Measurements from ENCODE around the gene POPDC2.

Gene POPDC2

DNA sequence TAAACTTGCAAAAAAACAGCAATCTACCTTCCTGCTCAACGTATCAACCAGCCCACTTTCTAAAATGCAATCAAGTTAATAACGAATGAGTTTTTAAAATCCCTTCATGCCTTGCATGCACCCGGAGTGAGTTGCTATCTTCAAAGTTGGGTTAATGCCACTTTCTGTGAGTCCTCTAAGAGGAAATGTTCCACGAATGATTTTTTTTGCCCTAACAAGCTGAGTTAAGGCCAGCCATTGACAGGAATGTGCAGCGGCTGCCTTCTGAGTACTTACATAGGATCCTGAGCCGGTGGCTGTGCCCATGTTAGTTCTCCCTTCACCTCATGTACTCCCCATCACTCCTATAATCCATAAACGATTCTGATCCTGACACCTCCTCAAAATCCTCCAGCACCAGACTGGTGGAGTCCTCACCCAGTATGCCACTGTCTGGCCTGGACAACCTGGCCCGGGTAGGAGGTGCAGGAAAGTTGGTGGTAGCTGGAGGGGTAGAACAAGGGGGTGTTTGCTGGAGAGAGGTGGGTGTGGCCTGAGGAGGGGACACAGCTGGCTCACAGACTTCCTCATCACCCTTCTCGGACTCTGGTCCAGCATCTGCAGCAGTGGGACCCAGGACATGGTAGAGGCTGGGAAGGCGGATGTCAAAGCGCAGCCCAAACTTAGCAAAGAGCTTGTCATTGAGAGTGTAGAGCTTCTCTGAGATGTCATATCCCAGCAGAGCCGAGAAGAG, 12.4 kb downstream of the POPDC2 start:
- Histone ChIP-seq H3K4me1 (ENCODE audit: control insufficient read depth, insufficient read depth, low read length) (no peaks in the 10 kb centered on the region), H3K9me3 (ENCODE audit: control insufficient read depth, insufficient read depth, low read depth, low read length) (no peaks in the 10 kb centered on the region), H3K27ac (ENCODE audit: extremely low read depth, low read depth, low read length) (no peak overlapping the region), H3K4me3 (ENCODE audit: low read depth, low read length) (no peak overlapping the region), H3K36me3 (ENCODE audit: control insufficient read depth in 2 of 2, insufficient read depth in 1 of 2, low read length in 2 of 2) (no peaks in the 10 kb centered on the region)
- ChIA-PET CTCF (interaction anchor here (1.4 kb wide), 1 partner anchor 33 kb away, joined by 4 read pairs; no protein-coding TSS in a partner anchor), POLR2A (no interaction called here)
- TF ChIP-seq, protein P1, sequence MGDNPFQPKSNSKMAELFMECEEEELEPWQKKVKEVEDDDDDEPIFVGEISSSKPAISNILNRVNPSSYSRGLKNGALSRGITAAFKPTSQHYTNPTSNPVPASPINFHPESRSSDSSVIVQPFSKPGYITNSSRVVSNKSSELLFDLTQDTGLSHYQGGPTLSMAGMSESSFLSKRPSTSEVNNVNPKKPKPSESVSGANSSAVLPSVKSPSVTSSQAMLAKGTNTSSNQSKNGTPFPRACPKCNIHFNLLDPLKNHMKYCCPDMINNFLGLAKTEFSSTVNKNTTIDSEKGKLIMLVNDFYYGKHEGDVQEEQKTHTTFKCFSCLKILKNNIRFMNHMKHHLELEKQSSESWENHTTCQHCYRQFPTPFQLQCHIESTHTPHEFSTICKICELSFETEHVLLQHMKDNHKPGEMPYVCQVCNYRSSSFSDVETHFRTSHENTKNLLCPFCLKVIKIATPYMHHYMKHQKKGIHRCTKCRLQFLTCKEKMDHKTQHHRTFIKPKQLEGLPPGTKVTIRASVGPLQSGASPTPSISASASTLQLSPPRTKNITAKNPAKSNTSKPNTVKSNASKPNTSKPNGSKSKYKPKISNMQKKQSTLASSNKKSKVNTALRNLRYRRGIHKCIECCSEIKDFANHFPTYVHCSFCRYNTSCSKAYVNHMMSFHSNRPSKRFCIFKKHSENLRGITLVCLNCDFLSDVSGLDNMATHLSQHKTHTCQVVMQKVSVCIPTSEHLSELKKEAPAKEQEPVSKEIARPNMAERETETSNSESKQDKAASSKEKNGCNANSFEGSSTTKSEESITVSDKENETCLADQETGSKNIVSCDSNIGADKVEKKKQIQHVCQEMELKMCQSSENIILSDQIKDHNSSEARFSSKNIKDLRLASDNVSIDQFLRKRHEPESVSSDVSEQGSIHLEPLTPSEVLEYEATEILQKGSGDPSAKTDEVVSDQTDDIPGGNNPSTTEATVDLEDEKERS (tag by site-specific recombination; IDR thresholded peaks at IDR 0.05) = no peak
- TF ChIP-seq, protein P2, sequence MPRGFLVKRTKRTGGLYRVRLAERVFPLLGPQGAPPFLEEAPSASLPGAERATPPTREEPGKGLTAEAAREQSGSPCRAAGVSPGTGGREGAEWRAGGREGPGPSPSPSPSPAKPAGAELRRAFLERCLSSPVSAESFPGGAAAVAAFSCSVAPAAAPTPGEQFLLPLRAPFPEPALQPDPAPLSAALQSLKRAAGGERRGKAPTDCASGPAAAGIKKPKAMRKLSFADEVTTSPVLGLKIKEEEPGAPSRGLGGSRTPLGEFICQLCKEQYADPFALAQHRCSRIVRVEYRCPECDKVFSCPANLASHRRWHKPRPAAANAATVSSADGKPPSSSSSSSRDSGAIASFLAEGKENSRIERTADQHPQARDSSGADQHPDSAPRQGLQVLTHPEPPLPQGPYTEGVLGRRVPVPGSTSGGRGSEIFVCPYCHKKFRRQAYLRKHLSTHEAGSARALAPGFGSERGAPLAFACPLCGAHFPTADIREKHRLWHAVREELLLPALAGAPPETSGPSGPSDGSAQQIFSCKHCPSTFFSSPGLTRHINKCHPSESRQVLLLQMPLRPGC (tag by site-specific recombination; IDR thresholded peaks at IDR 0.05) = no peak
- TF ChIP-seq, protein P3, sequence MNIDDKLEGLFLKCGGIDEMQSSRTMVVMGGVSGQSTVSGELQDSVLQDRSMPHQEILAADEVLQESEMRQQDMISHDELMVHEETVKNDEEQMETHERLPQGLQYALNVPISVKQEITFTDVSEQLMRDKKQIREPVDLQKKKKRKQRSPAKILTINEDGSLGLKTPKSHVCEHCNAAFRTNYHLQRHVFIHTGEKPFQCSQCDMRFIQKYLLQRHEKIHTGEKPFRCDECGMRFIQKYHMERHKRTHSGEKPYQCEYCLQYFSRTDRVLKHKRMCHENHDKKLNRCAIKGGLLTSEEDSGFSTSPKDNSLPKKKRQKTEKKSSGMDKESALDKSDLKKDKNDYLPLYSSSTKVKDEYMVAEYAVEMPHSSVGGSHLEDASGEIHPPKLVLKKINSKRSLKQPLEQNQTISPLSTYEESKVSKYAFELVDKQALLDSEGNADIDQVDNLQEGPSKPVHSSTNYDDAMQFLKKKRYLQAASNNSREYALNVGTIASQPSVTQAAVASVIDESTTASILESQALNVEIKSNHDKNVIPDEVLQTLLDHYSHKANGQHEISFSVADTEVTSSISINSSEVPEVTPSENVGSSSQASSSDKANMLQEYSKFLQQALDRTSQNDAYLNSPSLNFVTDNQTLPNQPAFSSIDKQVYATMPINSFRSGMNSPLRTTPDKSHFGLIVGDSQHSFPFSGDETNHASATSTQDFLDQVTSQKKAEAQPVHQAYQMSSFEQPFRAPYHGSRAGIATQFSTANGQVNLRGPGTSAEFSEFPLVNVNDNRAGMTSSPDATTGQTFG (tag by site-specific recombination; IDR thresholded peaks at IDR 0.05; ENCODE audit: borderline replicate concordance) = no peak
- TF ChIP-seq ZNF658 (tag by site-specific recombination; IDR thresholded peaks at IDR 0.05) (no peak), ZNF341 (tag by site-specific recombination; IDR thresholded peaks at IDR 0.05; ENCODE audit: low read depth) (no peak), ZNF521 (tag by site-specific recombination; IDR thresholded peaks at IDR 0.05) (no peak), ZNF677 (tag by site-specific recombination; IDR thresholded peaks at IDR 0.05) (no peak), ZNF596 (tag by site-specific recombination; IDR thresholded peaks at IDR 0.05) (no peak)
- TF ChIP-seq, protein P4, sequence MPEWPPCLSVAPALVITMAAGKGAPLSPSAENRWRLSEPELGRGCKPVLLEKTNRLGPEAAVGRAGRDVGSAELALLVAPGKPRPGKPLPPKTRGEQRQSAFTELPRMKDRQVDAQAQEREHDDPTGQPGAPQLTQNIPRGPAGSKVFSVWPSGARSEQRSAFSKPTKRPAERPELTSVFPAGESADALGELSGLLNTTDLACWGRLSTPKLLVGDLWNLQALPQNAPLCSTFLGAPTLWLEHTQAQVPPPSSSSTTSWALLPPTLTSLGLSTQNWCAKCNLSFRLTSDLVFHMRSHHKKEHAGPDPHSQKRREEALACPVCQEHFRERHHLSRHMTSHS (tag by site-specific recombination; IDR thresholded peaks at IDR 0.05) = no peak

DNA sequence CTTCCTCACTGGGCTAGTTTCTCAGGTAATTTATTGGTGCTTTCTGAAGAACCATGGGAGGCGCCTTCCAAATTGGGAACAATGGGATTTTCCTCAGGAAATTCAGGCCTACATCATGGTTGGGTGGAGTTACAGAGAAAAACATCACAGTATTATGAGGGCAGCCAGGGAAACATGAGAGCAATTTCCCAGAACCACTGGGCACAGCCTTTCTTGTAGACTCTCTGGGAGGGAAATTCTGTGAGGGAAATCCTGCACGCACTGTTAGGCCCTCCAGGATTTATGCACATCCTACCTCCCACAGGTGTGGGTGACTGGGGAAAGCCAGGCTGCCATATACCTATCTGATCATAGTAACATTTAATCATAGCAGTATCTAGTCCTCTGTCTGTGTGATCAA, 13.2 kb downstream of the POPDC2 start:
- Histone ChIP-seq H3K27ac (ENCODE audit: extremely low read depth, low read depth, low read length) (no peak overlapping the region), H3K4me1 (ENCODE audit: control insufficient read depth, insufficient read depth, low read length) (no peaks in the 10 kb centered on the region), H3K9me3 (ENCODE audit: control insufficient read depth, insufficient read depth, low read depth, low read length) (no peaks in the 10 kb centered on the region), H3K4me3 (ENCODE audit: low read depth, low read length) (no peak overlapping the region), H3K36me3 (ENCODE audit: control insufficient read depth in 2 of 2, insufficient read depth in 1 of 2, low read length in 2 of 2) (peaks cover 0 to under 1% of the 10 kb centered on the region in 2 experiments; a peak in 1 of 3 replicates)
- ChIA-PET CTCF (no interaction called here), POLR2A (no interaction called here)
- TF ChIP-seq ZNF747 (tag by site-specific recombination; IDR thresholded peaks at IDR 0.05) = no peak
- no peak for TF ChIP-seq ZNF239 (tag by site-specific recombination; IDR thresholded peaks at IDR 0.05)
- TF ChIP-seq ZNF830 (tag by site-specific recombination; IDR thresholded peaks at IDR 0.05; ENCODE audit: low read depth) = no peak
- TF ChIP-seq ZEB2 (tag by site-specific recombination; IDR thresholded peaks at IDR 0.05) = no peak
- TF ChIP-seq, protein P5, sequence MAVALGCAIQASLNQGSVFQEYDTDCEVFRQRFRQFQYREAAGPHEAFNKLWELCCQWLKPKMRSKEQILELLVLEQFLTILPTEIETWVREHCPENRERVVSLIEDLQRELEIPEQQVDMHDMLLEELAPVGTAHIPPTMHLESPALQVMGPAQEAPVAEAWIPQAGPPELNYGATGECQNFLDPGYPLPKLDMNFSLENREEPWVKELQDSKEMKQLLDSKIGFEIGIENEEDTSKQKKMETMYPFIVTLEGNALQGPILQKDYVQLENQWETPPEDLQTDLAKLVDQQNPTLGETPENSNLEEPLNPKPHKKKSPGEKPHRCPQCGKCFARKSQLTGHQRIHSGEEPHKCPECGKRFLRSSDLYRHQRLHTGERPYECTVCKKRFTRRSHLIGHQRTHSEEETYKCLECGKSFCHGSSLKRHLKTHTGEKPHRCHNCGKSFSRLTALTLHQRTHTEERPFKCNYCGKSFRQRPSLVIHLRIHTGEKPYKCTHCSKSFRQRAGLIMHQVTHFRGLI (tag by site-specific recombination; IDR thresholded peaks at IDR 0.05) = no peak
- TF ChIP-seq ZNF621 (tag by site-specific recombination; IDR thresholded peaks at IDR 0.05) = no peak
